HG03378 (cell line): ENCODE results near the gene PRSS12.

Source experiments
- ATAC-seq: cut with Tn5 transposase; IDR thresholded peaks from one replicate; pipeline ENCODE4 v1.9.1; 2021; ENCODE audit warnings: mild to moderate bottlenecking, moderate library complexity; ENCODE audit not compliant: unreplicated experiment

PRSS12 gene

DNA sequence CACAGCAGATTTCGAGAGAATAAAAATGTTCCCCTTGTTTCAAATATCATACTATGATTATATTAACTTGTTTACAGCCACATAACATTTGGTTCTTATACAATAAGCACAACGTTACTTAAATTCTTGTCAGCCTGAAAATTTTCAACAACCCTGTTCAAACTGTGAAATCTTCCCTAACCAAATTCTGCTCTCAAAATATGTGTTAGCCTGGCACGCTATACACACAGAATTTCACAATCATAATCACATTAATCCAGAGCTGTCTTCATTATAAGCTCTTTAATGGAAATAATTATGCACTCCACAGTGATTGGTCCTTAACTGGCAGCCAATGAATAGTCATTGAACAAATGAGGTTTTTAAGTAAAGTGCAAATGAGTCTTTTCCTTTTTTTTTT lies 7.3 kb upstream of the PRSS12 start:
- ATAC-seq: no peak

- ATAC-seq: no peak
Observed at GRCh38 chr4:118357601-118358000, 4.8 kb upstream of the PRSS12 start.

- no peak for ATAC-seq
Observed at GRCh38 chr4:118356731-118357130, 3.9 kb upstream of the PRSS12 start.

- ATAC-seq: no peak
Observed at GRCh38 chr4:118356111-118356510, 3.3 kb upstream of the PRSS12 start.

DNA sequence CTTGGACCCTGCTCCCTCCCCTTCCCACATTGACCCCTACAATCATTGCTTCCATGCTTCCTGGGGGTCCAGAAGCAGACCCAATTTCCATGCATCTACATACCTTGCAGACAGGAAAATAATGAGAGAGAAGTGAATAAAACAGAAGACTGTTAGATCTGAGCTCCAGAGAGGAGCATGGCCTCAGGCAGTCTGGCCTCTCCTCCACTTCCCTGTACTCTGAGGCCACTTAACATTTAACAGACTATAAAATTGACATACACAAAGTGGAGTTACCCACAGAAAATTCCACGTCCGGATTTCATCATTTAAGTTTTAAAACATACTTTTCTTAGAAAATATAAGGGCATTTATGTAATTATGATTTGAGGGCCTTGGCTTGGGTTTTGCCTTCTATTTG lies 2.1 kb upstream of the PRSS12 start:
- ATAC-seq: no peak

GRCh38 chr4:118353534-118354030 lies 779 bp upstream of the PRSS12 start:
- ATAC-seq: no peak

DNA sequence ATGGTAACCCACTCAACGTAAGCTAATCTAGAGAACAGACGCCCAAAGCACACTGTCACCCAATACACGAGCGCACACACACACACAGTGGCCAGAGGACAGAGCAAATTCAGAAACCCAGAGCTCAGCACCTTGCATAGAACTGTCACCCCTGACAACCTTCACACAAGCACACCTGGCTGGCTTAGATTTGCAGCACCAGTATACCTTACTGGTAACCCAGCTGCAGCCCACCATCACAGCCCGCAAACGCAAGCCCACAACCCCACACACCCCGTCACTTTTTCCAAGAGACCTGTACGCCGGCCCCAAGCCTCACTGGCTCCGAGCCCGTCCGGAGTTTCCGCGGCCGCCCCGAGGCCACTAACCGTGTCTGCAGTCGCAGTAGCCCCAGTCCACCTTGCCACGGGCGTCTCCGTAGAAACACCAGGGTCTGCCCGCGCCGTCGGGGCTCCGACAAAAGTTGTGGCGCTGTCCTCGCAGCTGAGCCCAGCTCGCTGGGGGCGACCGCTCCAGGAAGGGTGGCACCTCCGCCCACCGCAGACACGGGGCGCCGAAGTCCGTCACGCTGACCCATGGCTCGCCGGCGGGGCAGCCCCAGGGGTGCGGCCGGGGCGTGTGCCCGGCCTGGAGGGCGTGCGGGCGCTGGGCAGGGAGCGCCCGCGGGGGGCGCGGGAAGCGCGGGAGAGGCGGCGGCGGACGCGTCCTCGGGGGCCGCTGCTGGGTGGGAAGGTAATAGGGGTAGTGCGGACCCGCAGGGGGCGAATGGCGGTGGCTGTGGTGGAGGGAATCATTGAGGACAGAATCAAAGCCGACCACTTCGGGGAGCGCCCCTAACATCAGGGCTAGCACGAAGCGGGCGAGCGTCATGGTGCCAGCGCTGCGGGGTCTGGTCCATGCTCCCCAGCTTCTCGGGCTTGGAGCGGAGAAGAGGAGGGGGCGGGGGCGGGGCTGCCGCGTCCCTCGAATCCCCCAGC lies 664 bp downstream of the PRSS12 start:
- ATAC-seq: peak; percentile 19

DNA sequence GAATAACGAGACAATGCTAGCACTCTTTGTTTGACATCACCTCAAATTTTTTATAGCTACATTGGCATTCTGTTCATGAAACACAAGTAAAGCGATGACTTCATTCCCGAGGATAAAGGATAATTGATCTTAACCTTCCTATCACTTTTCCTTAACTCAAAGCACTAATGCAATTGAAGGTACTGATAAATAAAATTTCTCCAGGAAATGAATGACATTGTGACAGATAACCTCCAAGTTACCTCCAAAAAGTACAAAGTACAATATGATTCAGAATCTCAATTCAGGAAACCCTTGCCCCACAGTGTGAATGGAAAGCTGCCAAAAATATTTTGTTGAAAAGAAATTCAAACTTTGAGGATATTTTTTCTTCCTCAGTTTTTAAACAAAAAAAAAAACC lies 1.8 kb downstream of the PRSS12 start:
- ATAC-seq: no peak

DNA sequence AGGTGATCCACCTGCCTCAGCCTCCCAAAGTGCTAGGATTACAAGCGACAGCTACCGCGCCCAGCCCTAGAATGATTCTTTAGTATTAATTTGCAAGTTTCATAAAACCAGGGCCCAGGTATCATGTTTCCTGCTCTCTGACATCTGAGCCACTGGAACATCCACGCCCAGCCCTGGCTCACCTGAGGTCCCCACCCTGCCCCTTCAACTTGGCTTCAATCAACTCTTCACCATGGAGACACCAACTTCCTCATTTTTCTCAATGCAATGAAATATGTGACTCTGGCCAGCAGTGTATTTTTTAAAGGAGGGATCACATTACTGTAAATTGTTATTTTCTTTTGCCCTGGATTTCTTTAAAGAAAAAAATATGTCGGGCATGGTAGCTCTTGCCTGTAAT lies 3.9 kb downstream of the PRSS12 start:
- ATAC-seq: no peak

DNA sequence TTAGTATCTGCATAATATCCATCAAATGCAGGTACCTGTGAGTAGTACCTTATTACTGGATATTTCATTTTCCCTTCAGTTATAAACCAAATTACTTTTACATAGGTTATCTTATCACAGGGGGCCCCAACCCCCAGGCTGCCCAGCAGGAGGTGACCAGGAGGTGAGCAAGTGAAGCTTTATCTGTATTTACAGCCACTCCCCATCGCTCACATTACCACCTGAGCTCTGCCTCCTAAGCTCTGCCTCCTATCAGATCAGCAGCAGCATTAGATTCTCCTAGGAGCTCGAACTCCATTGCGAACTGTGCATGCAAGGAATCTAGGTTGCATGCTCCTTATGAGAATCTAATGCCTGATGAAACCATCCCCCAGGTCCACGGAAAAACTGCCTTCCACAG lies 6.3 kb downstream of the PRSS12 start:
- no peak for ATAC-seq

DNA sequence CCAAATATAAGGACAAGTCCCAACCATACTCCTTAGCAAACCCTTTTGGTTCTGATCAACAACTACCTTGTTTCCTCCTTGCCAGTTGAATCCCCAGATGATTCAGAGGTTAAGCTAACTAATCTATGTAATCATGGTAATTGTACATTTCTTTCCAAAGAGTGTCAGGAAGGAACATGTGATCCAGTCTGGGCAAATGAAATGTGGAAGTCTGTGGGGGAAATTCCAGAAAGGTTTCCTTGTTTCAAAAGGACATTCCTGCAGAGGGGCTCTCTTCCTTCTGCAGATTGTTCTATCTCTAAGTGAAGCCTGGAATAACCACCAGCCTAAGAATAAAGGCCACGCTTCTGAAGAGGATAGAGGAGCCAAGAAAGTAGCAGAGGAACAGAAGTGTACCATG lies 7.0 kb downstream of the PRSS12 start:
- no peak for ATAC-seq

- ATAC-seq: no peak
Observed at GRCh38 chr4:118344801-118345200, 8.0 kb downstream of the PRSS12 start.

- no peak for ATAC-seq
Observed at GRCh38 chr4:118343501-118343900, 9.3 kb downstream of the PRSS12 start.

DNA sequence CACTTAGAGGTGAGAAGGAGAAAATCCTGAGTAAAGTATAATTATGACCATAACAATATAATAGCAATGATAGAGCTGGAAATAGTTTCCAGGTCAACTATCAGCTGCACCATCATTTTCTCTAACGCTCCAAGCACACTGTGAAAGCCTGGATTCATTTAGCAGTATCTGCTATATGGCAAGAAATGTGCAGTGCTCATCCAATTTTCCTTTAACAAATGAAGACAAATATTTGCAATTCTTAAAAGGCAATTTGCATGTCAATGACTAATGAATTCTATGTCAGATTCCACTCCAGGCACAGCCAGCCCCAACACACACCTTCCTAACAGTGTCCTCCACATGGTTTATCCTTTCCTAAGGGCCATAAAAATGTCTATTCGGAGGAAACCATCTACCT lies 12.7 kb downstream of the PRSS12 start:
- no peak for ATAC-seq

GRCh38 chr4:118338981-118339765 lies 13.6 kb downstream of the PRSS12 start:
- ATAC-seq: no peak

DNA sequence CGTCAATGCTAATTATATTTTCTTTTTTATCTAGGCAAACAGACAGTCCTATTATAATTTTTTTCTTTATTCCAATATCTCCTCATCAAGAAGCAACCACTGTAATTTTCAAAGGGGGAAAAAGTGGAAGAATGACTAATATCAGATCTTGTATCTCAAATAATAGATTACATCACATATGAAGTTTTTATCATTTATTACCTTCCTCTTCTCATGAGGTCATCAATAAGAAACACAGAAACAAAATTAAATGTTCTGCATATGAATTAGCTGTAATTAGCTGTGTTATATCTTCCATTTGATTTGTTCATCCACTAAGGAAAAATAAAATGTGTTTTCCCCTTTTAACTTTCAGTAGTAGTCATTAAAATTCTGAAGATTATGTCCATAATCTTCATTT lies 14.3 kb downstream of the PRSS12 start:
- no peak for ATAC-seq

GRCh38 chr4:118337954-118338353 lies 14.8 kb downstream of the PRSS12 start:
- ATAC-seq: no peak

DNA sequence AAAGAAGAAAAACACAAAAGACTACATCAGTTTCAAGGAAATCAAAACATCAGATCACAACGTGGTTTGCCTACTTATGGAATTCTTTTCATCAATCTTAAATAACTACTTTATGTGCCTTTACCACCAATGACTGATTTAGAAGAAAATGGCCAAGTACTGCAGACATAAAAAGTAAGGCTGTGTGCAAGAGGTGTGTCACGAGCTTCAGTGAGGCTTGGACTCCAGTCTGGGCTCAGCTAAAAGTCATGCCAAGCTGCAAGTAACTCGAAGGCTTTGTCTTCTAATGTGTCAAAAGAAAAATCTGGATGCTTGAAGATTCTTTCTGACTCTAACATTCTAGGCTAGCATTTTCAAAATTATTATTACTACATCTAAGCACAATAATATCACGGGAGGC lies 17.0 kb downstream of the PRSS12 start:
- no peak for ATAC-seq

- ATAC-seq: no peak
Observed at GRCh38 chr4:118335324-118335723, 17.5 kb downstream of the PRSS12 start.

- ATAC-seq: no peak
Observed at GRCh38 chr4:118331352-118331751, 21.5 kb downstream of the PRSS12 start.

- no peak for ATAC-seq
Observed at GRCh38 chr4:118329849-118330248, 23.0 kb downstream of the PRSS12 start.
